ENCODE results near the gene ADM5.

The ADM5 gene

GRCh38 chr19:49689133-49690078 is at the start of gene ADM5:
TSS of gene ADM5 (plus strand) at chr19:49689594. CDS start at chr19:49689838, 244 bp downstream.
- DNase-seq: no peak

GRCh38 chr19:49640113-49640898 is 49.1 kb upstream of the ADM5 start, which contains the start of gene RRAS:
TSS of gene RRAS (minus strand) at chr19:49640143. CDS start at chr19:49640098, 45 bp downstream.
- peak; percentile 100 for DNase-seq

GRCh38 chr19:49641688-49642491 is 47.5 kb upstream of the ADM5 start, which contains the start of gene SCAF1:
TSS of gene SCAF1 (plus strand) at chr19:49642209. CDS start at chr19:49645027, 2,818 bp downstream.
- peak; percentile 100 for DNase-seq

- no peak for DNase-seq
These were observed 46.8 kb upstream of the ADM5 start for GRCh38 chr19:49642492-49643035.

DNA sequence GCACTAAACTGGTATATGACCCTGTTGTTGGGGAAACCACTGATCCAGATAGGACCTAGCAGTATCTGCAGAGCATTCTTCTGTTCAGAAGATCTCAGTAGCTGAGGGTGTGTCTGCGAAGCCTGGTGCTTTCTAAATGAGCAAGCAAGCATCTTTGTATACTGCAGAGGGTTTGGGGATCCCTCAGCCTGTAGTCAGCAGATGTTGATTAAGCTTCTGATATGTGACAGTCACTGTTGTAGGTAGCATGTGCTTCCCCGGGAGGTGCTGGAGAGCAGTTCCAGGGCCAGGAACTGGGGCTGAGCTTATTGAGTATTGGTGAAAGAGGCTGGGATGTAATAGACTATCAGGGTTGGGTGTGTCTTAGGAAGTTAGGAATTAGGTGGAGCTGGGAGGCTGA is 45.9 kb upstream of the ADM5 start:
- DNase-seq: no peak

- no peak for DNase-seq
These were observed 43.8 kb upstream of the ADM5 start for GRCh38 chr19:49645592-49645991.

DNA sequence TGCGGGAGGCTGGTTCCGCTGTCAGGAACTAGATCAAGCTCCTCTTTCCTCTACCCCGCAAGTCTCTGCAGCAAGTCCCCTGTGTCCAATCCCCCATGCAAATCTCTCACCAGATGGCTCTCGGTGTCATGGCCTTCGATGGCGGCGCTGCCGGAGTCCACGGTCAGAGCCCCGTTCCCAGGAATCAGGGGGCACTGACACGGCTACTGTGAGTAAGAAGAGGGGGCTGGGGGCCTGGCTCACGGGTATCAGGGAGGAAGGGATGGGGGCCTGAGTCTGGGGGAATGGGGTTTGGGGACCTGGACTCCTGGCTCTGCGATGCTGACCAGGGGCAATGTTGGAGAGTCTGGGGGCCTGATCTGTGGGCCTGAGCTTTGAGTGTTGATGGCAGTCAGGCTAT is 43.4 kb upstream of the ADM5 start:
- DNase-seq: no peak

DNA sequence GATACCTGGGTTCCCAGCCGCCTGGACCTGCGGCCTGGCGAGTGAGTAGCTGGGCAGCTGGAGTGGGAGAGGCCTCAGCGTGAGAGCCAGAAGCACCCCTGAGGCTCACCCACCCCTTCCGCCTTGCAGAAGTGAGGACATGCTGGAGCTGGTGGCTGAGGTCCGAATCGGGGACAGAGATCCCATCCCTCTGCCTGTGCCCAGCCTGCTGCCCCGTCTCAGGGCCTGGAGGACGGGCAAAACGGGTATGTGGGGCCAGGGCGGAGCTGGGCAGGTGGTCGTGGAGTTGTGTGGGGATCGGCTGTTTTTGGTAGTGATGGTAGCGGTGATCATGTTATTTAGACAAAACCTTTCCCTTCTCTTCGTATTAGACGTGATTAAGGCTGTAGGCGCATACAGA is 42.8 kb upstream of the ADM5 start:
- no peak for DNase-seq

DNA sequence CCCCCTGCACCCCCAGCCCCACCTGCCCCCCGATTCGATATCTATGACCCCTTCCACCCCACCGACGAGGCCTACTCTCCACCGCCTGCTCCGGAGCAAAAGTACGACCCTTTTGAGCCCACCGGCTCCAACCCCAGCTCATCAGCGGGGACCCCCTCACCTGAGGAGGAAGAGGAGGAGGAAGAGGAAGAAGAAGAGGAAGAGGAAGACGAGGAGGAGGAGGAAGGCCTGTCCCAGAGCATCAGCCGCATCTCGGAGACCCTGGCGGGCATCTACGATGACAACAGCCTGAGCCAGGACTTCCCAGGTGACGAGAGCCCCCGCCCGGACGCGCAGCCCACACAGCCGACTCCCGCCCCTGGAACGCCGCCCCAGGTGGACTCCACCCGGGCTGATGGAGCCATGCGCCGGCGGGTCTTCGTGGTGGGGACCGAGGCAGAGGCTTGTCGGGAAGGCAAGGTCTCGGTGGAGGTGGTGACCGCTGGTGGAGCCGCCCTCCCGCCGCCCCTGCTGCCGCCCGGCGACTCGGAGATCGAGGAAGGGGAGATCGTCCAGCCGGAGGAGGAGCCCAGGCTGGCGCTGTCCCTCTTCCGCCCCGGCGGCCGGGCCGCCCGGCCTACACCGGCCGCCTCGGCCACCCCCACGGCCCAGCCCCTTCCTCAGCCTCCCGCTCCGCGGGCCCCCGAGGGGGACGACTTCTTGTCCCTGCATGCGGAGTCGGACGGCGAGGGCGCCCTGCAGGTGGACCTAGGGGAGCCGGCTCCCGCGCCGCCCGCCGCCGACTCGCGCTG is 38.2 kb upstream of the ADM5 start:
- no peak for DNase-seq

DNA sequence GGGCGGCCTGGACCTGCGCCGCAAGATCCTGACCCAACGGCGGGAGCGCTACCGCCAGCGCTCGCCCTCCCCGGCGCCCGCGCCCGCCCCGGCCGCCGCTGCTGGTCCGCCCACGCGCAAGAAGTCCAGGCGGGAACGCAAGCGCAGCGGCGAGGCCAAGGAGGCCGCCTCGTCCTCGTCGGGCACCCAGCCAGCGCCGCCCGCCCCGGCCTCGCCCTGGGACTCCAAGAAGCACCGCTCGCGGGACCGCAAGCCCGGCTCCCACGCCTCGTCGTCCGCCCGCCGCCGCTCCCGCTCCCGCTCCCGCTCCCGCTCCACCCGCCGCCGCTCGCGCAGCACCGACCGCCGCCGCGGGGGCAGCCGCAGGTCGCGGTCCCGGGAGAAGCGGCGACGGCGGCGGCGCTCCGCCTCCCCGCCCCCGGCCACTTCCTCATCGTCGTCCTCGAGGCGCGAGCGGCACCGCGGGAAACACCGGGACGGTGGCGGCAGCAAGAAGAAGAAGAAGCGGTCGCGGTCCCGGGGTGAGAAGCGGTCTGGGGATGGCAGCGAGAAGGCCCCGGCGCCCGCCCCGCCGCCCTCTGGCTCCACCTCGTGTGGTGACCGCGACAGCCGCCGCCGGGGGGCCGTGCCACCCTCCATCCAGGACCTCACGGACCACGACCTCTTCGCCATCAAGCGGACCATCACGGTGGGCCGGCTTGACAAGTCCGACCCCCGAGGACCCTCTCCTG is 37.4 kb upstream of the ADM5 start:
- no peak for DNase-seq

- DNase-seq: no peak
These were observed 36.6 kb upstream of the ADM5 start for GRCh38 chr19:49652551-49653465.

DNA sequence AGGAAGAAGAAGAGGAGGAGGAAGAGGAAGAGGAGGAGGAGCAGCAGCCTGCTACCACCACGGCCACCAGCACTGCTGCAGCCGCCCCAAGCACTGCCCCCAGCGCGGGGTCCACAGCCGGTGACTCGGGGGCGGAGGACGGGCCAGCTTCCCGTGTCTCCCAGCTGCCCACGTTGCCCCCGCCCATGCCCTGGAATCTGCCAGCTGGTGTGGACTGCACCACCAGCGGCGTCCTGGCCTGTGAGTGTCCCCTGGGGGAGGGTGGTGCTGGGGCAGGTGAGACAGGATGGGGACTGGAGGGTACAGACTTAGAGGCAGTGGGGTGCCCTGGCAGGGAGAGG is 36.0 kb upstream of the ADM5 start:
- no peak for DNase-seq

DNA sequence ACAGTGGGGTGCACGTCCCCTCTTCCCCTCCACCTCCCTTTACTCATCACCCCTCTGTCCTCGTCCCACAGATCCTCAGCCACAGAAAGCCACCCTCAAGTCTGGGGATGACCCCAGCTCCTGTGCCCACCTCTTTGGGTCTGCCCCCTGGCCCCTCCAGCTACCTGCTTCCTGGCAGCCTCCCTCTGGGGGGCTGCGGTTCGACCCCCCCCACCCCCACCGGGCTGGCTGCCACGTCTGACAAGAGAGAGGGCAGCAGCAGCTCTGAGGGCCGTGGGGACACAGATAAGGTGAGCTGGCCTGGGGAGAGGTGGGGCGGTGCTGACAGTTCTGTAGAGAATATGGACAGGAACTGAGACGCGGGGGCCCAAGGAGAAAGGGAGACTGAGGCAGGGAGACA is 34.8 kb upstream of the ADM5 start:
- DNase-seq: no peak

DNA sequence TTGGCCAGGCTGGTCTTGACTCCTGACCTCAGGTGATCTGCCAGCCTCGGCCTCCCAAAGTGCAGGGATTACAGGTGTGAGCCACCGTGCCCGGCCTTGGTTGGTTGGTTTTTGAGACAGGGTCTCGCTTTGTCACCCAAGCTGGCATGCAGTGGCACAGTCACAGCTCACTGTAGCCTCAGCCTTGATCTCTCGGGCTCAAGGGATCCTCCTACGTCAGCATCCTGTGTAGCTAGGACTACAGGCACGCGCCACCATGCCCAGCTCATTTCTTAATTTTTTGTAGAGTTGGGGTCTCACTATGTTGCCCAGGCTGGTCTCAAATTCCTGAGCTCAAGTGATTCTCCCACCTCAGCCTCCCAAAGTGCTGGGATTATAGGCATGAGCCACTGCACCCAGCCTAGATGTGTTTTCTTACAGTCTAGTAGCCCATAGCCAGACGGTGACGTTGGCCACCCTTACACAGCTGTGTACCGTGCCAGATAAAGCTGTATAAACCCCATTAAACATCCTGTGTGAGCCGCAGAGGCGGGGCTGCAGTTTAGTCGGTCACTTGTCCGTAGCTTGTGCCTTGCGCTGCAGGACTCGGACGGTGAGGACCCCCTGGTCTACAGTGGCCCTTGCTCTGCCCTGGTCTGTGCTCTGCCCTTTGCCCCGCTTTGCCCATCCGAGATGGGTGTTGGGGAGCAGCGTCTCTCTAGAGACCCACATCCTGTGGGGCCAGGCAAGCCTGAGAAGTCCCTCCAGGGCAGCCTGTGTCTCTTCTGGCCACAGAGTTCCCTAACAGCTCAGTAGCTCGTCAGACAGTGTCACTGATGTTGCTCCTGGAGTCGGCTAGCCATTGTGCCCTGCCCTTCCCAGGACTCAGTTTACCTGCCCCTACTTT is 33.6 kb upstream of the ADM5 start:
- no peak for DNase-seq

DNA sequence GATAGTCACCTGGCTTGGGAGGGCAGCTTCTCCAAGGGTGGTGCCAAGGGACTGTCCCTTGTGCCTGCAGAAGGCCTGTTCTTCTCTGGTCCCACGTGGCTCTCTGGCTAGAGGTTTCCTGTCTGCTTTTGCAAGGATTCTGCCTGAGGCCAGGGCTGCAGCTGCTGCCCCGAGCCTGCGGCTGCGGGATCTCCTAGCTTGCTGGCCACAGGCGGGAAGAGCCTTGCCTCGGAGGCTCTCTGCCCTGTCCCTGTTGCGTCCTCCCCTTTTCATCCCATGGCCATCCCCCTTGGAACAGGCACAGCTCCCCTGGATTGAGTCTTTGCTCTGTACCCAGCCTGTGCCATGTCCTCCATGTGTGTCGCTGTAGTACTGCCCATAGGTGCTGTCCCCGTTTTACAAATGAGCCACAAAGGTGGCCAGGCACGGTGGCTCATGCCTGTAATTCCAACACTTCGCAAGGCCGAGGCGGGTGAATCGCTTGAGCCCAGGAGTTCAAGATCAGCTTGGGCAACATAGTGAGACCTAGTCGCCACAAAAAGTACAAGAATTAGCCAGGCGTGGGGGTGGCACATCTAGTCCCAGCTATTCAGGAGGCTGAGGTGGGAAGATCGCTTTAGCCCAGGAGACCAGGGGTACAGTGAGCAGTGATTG is 32.8 kb upstream of the ADM5 start:
- no peak for DNase-seq

GRCh38 chr19:49657493-49658138 is 31.8 kb upstream of the ADM5 start:
- DNase-seq: no peak

GRCh38 chr19:49658139-49658517 is 31.3 kb upstream of the ADM5 start:
- DNase-seq: no peak
